Measurements from ENCODE around the gene GRAPL.
"Not testable (repeated sequence)": the region's sequence is repeated elsewhere in the genome, so short reads cannot be mapped to it uniquely, and the experiment has no call there.

Gene GRAPL

GRCh38 chr17:19142419-19142818, 15.0 kb downstream of the GRAPL start:
- not testable (repeated sequence) for H3K9ac ChIP-seq (ENCODE audit: low read depth, low read length); H3K4me1 ChIP-seq (ENCODE audit: control insufficient read depth, insufficient read depth, low read length); H3K27me3 ChIP-seq (ENCODE audit: control insufficient read depth, insufficient read depth, low read length); H3K36me3 ChIP-seq (ENCODE audit: insufficient read depth, low read length); H3K4me3 ChIP-seq (ENCODE audit: low read length); H3K9me3 ChIP-seq (replicated peaks; ENCODE audit: low read length)
- H3K4me2 ChIP-seq (ENCODE audit: low read length): peak overlapping the region; percentile 49

DNA sequence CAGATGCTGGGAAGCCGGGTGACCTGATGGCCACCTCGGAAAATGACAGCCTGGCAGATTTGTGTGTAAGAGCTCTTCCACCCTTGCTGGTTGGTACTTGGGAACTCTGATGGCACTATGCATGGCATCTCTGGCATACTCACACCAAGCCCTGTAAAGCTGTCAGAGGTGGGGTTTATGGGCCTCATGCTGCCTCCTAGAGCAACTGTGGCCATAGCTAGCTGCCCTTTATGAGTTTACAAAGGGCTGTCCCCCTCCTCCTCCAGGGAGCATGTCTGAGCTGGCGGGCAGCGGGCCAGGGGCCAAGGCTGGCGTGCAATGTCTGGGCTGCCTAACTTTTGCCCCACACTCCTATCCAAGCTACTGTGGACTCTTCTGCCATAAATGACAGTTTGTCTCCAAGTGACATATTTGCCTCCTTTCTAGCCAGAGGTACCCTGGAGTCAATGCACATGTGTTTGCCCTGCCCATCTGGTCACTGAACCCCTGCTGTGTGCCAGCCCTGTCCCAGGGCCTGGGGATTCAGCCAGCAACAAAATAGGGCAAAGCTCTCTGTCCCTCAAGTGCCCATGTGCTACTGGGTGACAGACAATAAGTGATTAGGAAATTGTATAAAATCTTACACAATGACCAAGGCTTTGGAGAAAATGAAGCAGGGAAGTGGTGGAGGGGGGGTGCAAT, 15.8 kb downstream of the GRAPL start:
- not testable (repeated sequence) for H3K9ac ChIP-seq (ENCODE audit: low read depth, low read length)

DNA sequence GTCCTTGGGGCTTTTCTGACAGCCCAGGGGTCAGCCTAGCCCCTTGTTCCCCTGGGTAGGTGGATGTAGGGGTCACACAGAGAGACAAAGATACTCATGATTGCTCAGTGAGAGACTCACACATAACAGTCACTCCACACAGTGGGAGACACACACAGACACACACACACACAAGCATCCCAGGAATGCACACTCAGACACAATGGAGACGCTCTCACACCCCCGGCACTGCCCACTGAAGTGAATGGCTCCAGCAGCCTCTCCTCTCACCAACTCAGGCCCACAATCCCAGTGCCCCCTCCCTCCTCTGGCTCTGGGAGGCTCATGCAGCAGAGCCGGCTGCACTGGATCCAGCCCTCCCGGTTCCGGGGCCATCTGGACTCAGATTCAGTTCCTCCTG, 17.0 kb downstream of the GRAPL start:
- H3K9me3 ChIP-seq (replicated peaks; ENCODE audit: low read length); H3K9ac ChIP-seq (ENCODE audit: low read depth, low read length): not testable (repeated sequence)

More for the DNA sequence above, 15.8 kb downstream of the GRAPL start:
- H3K27me3 ChIP-seq (ENCODE audit: control insufficient read depth, insufficient read depth, low read length); H3K4me1 ChIP-seq (ENCODE audit: control insufficient read depth, insufficient read depth, low read length); H3K36me3 ChIP-seq (ENCODE audit: insufficient read depth, low read length); H3K4me3 ChIP-seq (ENCODE audit: low read length); H3K4me2 ChIP-seq (ENCODE audit: low read length); H3K9me3 ChIP-seq (replicated peaks; ENCODE audit: low read length): not testable (repeated sequence)

GRCh38 chr17:19145471-19145870, 18.1 kb downstream of the GRAPL start:
- H3K27me3 ChIP-seq (ENCODE audit: control insufficient read depth, insufficient read depth, low read length); H3K4me1 ChIP-seq (ENCODE audit: control insufficient read depth, insufficient read depth, low read length); H3K4me2 ChIP-seq (ENCODE audit: low read length); H3K9ac ChIP-seq (ENCODE audit: low read depth, low read length); H3K36me3 ChIP-seq (ENCODE audit: insufficient read depth, low read length); H3K9me3 ChIP-seq (replicated peaks; ENCODE audit: low read length); H3K4me3 ChIP-seq (ENCODE audit: low read length): not testable (repeated sequence)

More for the DNA sequence above, 17.0 kb downstream of the GRAPL start:
- not testable (repeated sequence) for H3K27me3 ChIP-seq (ENCODE audit: control insufficient read depth, insufficient read depth, low read length); H3K36me3 ChIP-seq (ENCODE audit: insufficient read depth, low read length); H3K4me1 ChIP-seq (ENCODE audit: control insufficient read depth, insufficient read depth, low read length); H3K4me2 ChIP-seq (ENCODE audit: low read length); H3K4me3 ChIP-seq (ENCODE audit: low read length)

DNA sequence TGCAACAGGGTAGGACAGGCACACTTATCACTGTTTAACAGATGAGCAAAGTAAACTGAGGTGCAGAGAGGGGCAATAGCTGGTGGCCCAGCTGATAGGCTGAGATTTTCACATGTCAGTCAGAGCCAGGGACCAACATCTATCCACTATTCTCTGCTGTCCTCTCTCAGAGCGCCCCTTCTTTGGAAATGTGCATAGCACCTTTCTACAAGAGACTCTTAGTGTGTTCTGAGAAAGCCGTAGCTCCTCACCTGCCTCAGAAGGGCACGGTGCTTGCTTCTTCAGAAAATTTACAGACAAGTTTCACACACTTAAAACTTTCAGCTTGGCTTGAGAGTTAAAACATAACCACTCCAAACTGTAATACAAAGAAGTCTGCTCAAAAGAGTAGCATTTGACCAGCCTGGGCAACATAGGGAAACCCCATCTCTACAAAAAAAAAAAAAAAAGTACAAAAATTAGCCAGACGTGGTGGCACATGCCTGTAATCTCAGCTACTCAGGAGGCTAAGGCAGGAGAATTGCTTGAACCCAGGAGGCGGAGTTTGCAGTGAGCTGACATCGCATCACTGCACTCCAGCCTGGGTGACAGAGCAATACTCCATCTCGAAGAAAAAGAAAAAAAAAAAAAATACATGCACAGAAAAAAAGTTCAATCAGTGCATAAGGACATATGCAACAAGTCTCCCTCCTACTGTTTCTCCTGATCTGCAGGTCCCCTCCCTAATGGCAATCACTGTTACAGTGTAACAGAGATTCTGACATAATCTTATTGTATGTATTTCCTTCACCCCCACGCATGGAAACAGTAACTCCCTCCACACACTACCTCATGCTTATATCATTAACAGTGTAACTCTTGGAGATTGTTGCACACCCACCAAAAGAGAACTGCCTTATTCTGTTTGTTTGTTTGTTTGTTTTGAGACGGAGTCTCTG, 23.6 kb downstream of the GRAPL start:
- H3K36me3 ChIP-seq (ENCODE audit: insufficient read depth, low read length); H3K9ac ChIP-seq (ENCODE audit: low read depth, low read length); H3K9me3 ChIP-seq (replicated peaks; ENCODE audit: low read length); H3K4me1 ChIP-seq (ENCODE audit: control insufficient read depth, insufficient read depth, low read length); H3K4me2 ChIP-seq (ENCODE audit: low read length); H3K27me3 ChIP-seq (ENCODE audit: control insufficient read depth, insufficient read depth, low read length); H3K4me3 ChIP-seq (ENCODE audit: low read length): not testable (repeated sequence)

- not testable (repeated sequence) for H3K9ac ChIP-seq (ENCODE audit: low read depth, low read length)
These were observed 30.2 kb downstream of the GRAPL start for GRCh38 chr17:19157628-19158027.

GRCh38 chr17:19158478-19158877, 31.1 kb downstream of the GRAPL start:
- not testable (repeated sequence) for H3K4me2 ChIP-seq (ENCODE audit: low read length); H3K4me3 ChIP-seq (ENCODE audit: low read length); H3K27me3 ChIP-seq (ENCODE audit: control insufficient read depth, insufficient read depth, low read length); H3K36me3 ChIP-seq (ENCODE audit: insufficient read depth, low read length); H3K4me1 ChIP-seq (ENCODE audit: control insufficient read depth, insufficient read depth, low read length); H3K9ac ChIP-seq (ENCODE audit: low read depth, low read length); H3K9me3 ChIP-seq (replicated peaks; ENCODE audit: low read length)

More at GRCh38 chr17:19157628-19158027, 30.2 kb downstream of the GRAPL start:
- H3K4me3 ChIP-seq (ENCODE audit: low read length); H3K4me1 ChIP-seq (ENCODE audit: control insufficient read depth, insufficient read depth, low read length); H3K4me2 ChIP-seq (ENCODE audit: low read length); H3K9me3 ChIP-seq (replicated peaks; ENCODE audit: low read length); H3K36me3 ChIP-seq (ENCODE audit: insufficient read depth, low read length); H3K27me3 ChIP-seq (ENCODE audit: control insufficient read depth, insufficient read depth, low read length): not testable (repeated sequence)

DNA sequence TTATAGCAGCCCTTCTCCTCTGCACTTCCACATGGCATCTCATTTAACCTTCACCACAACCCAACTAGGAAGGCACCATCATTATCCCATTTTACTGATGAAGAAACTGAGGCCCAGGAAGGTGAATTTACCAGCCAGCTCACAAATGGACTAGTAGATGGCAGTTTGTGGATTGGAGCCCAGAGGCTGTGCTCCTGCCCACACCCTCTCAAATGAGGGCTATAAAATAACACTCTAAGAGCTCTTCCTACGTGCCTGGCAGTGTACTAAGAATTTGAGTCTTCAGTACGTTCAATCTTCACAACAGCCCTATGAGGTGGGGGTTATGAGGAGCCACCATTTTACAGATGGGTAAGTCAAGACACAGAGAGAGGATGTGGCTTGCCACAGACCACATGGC, 31.5 kb downstream of the GRAPL start:
- H3K4me3 ChIP-seq (ENCODE audit: low read length); H3K36me3 ChIP-seq (ENCODE audit: insufficient read depth, low read length); H3K27me3 ChIP-seq (ENCODE audit: control insufficient read depth, insufficient read depth, low read length); H3K9me3 ChIP-seq (replicated peaks; ENCODE audit: low read length); H3K4me2 ChIP-seq (ENCODE audit: low read length); H3K9ac ChIP-seq (ENCODE audit: low read depth, low read length); H3K4me1 ChIP-seq (ENCODE audit: control insufficient read depth, insufficient read depth, low read length): not testable (repeated sequence)

DNA sequence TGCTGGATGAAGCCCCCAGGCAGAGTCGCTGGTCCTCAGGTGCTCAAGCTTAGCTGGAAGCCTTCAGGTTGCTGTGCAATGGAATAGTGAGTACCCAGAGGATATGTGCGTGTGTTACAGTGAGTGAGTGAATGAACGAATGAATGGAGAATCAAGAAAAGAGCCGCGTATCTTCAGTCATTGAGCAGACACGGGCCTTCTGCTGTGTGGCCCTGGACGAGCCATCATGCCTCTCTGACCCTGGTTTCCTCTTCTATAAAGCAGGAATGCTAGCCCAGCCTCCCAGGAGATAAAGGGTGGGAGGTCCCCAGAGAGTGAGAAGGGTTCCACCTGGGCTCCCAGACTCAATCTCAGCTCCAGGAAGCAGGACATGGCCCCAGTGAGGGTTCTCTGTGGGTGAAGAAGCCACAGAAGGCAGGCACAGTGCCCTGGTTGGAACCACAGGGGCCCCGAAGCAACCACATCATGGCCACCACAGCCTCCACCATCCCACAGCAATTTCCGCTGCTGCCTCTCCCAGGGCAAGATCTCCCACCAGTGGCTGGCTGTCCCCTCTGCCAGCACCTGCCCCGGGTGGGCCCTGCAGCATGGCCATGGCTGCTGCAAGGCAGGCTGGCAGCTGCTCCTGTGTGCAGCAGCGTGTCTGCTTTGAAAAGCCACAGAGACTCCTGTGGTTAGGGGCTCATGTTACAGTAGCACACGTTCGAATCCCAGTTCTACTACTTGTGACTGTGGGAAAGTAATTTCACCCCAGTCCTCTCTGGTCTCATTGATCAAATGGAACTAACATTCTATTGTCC, 34.1 kb downstream of the GRAPL start:
- H3K9ac ChIP-seq (ENCODE audit: low read depth, low read length); H3K4me3 ChIP-seq (ENCODE audit: low read length); H3K27me3 ChIP-seq (ENCODE audit: control insufficient read depth, insufficient read depth, low read length); H3K4me1 ChIP-seq (ENCODE audit: control insufficient read depth, insufficient read depth, low read length); H3K4me2 ChIP-seq (ENCODE audit: low read length); H3K9me3 ChIP-seq (replicated peaks; ENCODE audit: low read length); H3K36me3 ChIP-seq (ENCODE audit: insufficient read depth, low read length): not testable (repeated sequence)

GRCh38 chr17:19162384-19163216, 35.2 kb downstream of the GRAPL start:
- H3K9ac ChIP-seq (ENCODE audit: low read depth, low read length); H3K4me1 ChIP-seq (ENCODE audit: control insufficient read depth, insufficient read depth, low read length); H3K36me3 ChIP-seq (ENCODE audit: insufficient read depth, low read length); H3K4me2 ChIP-seq (ENCODE audit: low read length); H3K4me3 ChIP-seq (ENCODE audit: low read length); H3K9me3 ChIP-seq (replicated peaks; ENCODE audit: low read length); H3K27me3 ChIP-seq (ENCODE audit: control insufficient read depth, insufficient read depth, low read length): not testable (repeated sequence)

DNA sequence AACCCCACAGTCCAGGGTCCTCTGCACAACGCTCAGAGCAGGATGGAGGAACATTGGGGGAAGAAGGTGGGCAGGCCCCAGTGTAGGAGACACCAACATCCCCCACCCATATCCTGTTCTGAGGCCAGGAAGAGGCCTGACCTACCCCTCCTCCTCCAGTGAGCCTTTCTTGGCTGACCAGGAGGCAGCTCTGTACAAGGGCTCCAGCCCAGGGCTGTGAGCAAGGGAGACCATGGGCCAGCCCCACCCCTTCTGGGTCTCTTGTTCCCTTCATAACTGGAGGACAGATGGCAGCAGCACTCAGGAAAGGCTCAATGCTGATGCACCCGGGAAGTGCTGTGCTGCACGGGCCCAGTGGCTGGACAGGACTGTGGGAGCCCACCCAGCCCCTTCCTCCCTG, 47.0 kb downstream of the GRAPL start:
- not testable (repeated sequence) for H3K36me3 ChIP-seq (ENCODE audit: insufficient read depth, low read length); H3K4me3 ChIP-seq (ENCODE audit: low read length); H3K27me3 ChIP-seq (ENCODE audit: control insufficient read depth, insufficient read depth, low read length); H3K9me3 ChIP-seq (replicated peaks; ENCODE audit: low read length); H3K9ac ChIP-seq (ENCODE audit: low read depth, low read length); H3K4me1 ChIP-seq (ENCODE audit: control insufficient read depth, insufficient read depth, low read length); H3K4me2 ChIP-seq (ENCODE audit: low read length)

Measured in skeletal muscle satellite cell (primary cell).